SU-DHL-6 (cell line): Measurements from ENCODE around the gene CABP2.
A peak's percentile ranks its signal among the peaks of the same experiment; 100 is the strongest.

ENCODE experiments used
- H2AFZ ChIP-seq: fragments of 200-600 bp; sonication (generic); 2 replicates; pipeline ENCODE4 v1.6.1; 2014; ENCODE audit warnings: low read depth, mild to moderate bottlenecking, moderate library complexity, mixed read lengths, antibody characterized with exemption, low read length; ENCODE audit not compliant: severe bottlenecking
- H3F3A ChIP-seq: fragments of 200-600 bp; shearing (Covaris generic); 2 replicates; pipeline ENCODE4 v1.6.0; 2016; ENCODE audit warnings: antibody characterized with exemption, mild to moderate bottlenecking; ENCODE audit not compliant: insufficient read depth
- H3K27ac ChIP-seq: fragments of 200-600 bp; sonication (generic); 2 replicates; pipeline ENCODE4 v1.5.1; 2016; ENCODE audit warnings: low read depth, mild to moderate bottlenecking, low read length, moderate library complexity, mixed read lengths
- H3K27me3 ChIP-seq: fragments of 200-600 bp; sonication (generic), shearing (Covaris generic); 2 replicates; pipeline ENCODE4 v1.6.0; 2014; ENCODE audit warnings: mild to moderate bottlenecking, low read length
- H3K36me3 ChIP-seq: fragments of 200-600 bp; sonication (generic); 2 replicates; pipeline ENCODE4 v1.6.1; 2014; ENCODE audit warnings: mild to moderate bottlenecking, low read length, mixed read lengths
- H3K4me2 ChIP-seq: fragments of 300-600, 200-600 bp; shearing (Covaris generic), sonication (generic); 2 replicates; pipeline ENCODE4 v1.6.0; 2014; ENCODE audit warnings: low read length, low read depth, mild to moderate bottlenecking; ENCODE audit not compliant: poor library complexity, severe bottlenecking
- H3K4me3 ChIP-seq: fragments of 200-600 bp; sonication (generic); 2 replicates; pipeline ENCODE4 v1.5.1; 2014; ENCODE audit warnings: antibody characterized with exemption, low read length, mild to moderate bottlenecking, mixed read lengths; ENCODE audit not compliant: insufficient read depth, poor library complexity, severe bottlenecking
- H3K79me2 ChIP-seq: fragments of 200-600 bp; sonication (generic); 2 replicates; pipeline ENCODE4 v1.6.1; 2014; ENCODE audit warnings: mild to moderate bottlenecking, low read length, moderate library complexity; ENCODE audit not compliant: insufficient read depth
- H3K9ac ChIP-seq: fragments of 200-600 bp; sonication (generic); 2 replicates; pipeline ENCODE4 v1.7.0; 2014; ENCODE audit warnings: mild to moderate bottlenecking, low read length
- H3K9me2 ChIP-seq: fragments of 200-600 bp; sonication (generic); replicated peaks from 2 replicates; pipeline ENCODE4 v1.6.1; 2014; ENCODE audit warnings: low read length; ENCODE audit not compliant: insufficient read depth
- H3K9me3 ChIP-seq: fragments of 200-600 bp; sonication (generic); 2 replicates; pipeline ENCODE4 v1.6.1; 2014; ENCODE audit warnings: low read length, mixed read lengths; ENCODE audit not compliant: insufficient read depth
- H4K20me1 ChIP-seq: fragments of 200-600 bp; sonication (generic); 2 replicates; pipeline ENCODE4 v1.6.1; 2014; ENCODE audit warnings: low read depth, mild to moderate bottlenecking, antibody characterized with exemption, low read length, moderate library complexity, mixed read lengths
- CTCF ChIP-seq: fragments of 200-600 bp; sonication (generic); IDR thresholded peaks from one replicate; pipeline ENCODE4 v1.5.1; 2017; ENCODE audit warnings: antibody characterized with exemption, mild to moderate bottlenecking, low read length, moderate library complexity; ENCODE audit not compliant: insufficient read depth, poor library complexity, severe bottlenecking
- EZH2phosphoT487 ChIP-seq: fragments of 200-600 bp; sonication (generic), shearing (Covaris generic); conservative IDR thresholded peaks from 2 replicates; pipeline ENCODE4 v1.6.1; 2018; ENCODE audit warnings: mild to moderate bottlenecking, antibody characterized with exemption, low read length, moderate library complexity, mixed read lengths

Gene CABP2

GRCh38 chr11:67508486-67509121 lies 14.6 kb downstream of the CABP2 start:
- Histone ChIP-seq H3K79me2 (peaks cover 20% of the 10 kb centered on the region; the same call in 1 of the 2 replicates), H3K27ac (peak overlapping the region; percentile 68), H3K4me2 (peak overlapping the region; percentile 89), H3K4me3 (peak overlapping the region; percentile 69), H3K9me3 (no peaks in the 10 kb centered on the region), H3F3A (peaks cover 13% of the 10 kb centered on the region), H2AFZ (peak overlapping the region; percentile 71), H4K20me1 (no peaks in the 10 kb centered on the region; the same call in 1 of the 2 replicates), H3K9ac (peak overlapping the region; percentile 65), H3K36me3 (no peaks in the 10 kb centered on the region), H3K9me2 (no peaks in the 10 kb centered on the region), H3K27me3 (no peaks in the 10 kb centered on the region)
- TF ChIP-seq CTCF: no peak
- TF ChIP-seq EZH2phosphoT487: no peak

- Histone ChIP-seq H3F3A (peaks cover 13% of the 10 kb centered on the region), H3K9me2 (no peaks in the 10 kb centered on the region), H3K36me3 (no peaks in the 10 kb centered on the region), H3K4me2 (peak within 1 kb of the TSS; percentile 89), H2AFZ (peak within 1 kb of the TSS; percentile 71), H3K79me2 (peaks cover 24% of the 10 kb centered on the region; the same call in 1 of the 2 replicates), H3K27ac (peak within 1 kb of the TSS; percentile 87), H3K4me3 (peak within 1 kb of the TSS; percentile 71), H3K27me3 (no peaks in the 10 kb centered on the region), H3K9ac (peak within 1 kb of the TSS; percentile 98), H4K20me1 (no peaks in the 10 kb centered on the region; the same call in 1 of the 2 replicates), H3K9me3 (no peaks in the 10 kb centered on the region)
- TF ChIP-seq CTCF (no peak), EZH2phosphoT487 (no peak)
These were observed 15.3 kb downstream of the CABP2 start, which contains the start of gene CDK2AP2 for GRCh38 chr11:67507864-67508485. Gene CDK2AP2 (minus strand): TSS chr11:67508162. CDS start chr11:67508082, 80 bp downstream.

- no peaks in the 10 kb centered on the region for H3K36me3 ChIP-seq
These were observed 15.9 kb downstream of the CABP2 start for GRCh38 chr11:67507242-67507863.

More at GRCh38 chr11:67507242-67507863, 15.9 kb downstream of the CABP2 start:
- no peaks in the 10 kb centered on the region for H3K9me2 ChIP-seq
- H3K4me2 ChIP-seq: peak overlapping the region; percentile 76
- no peak for TF ChIP-seq EZH2phosphoT487
- no peak for TF ChIP-seq CTCF
- no peak overlapping the region for H2AFZ ChIP-seq
- H3K27me3 ChIP-seq: no peaks in the 10 kb centered on the region
- H3K9me3 ChIP-seq: no peaks in the 10 kb centered on the region
- peaks cover 24% of the 10 kb centered on the region for H3K79me2 ChIP-seq
- peaks cover 13% of the 10 kb centered on the region for H3F3A ChIP-seq
- peak overlapping the region; percentile 87 for H3K27ac ChIP-seq
- no peaks in the 10 kb centered on the region; the same call in 1 of the 2 replicates for H4K20me1 ChIP-seq
- H3K9ac ChIP-seq: peak overlapping the region; percentile 98
- peak overlapping the region; percentile 71 for H3K4me3 ChIP-seq
